Tibial nerve (tissue), 4 donors: ENCODE data around the gene TTC21A. TPM values are rescaled to one million over a fixed set of nuclear protein-coding genes. Genes with fewer than 3 reads are reported as not detected.

Experiments
- DNase-seq, 2 donors: peaks; one replicate each; pipeline ENCODE4 v3.0.0-alpha.2; 2019; ENCODE audit warnings: low spot score in 2 of 2
- H3K27ac ChIP-seq, 4 donors: fragments of 200-600 bp; sonication (generic) in 3 of 4; one replicate each; pipeline ENCODE4 v1.5.1; 2017 to 2019; ENCODE audit warnings: mild to moderate bottlenecking in 1 of 4
- H3K27me3 ChIP-seq, 2 donors: fragments of 200-600 bp; sonication (generic) in 1 of 2; one replicate each; pipeline versions ENCODE4 v1.5.1 to v1.6.0; 2017 to 2019
- H3K36me3 ChIP-seq, 3 donors: fragments of 200-600 bp; sonication (generic); one replicate each; pipeline ENCODE4 v1.5.1; 2018 to 2019
- H3K4me1 ChIP-seq, 4 donors: fragments of 200-600 bp; sonication (generic) in 3 of 4; one replicate each; pipeline ENCODE4 v1.5.1; 2017 to 2019
- H3K4me3 ChIP-seq, 4 donors: fragments of 200-600 bp; sonication (generic) in 3 of 4; one replicate each; pipeline ENCODE4 v1.5.1; 2017 to 2019; ENCODE audit warnings: mild to moderate bottlenecking in 1 of 4, moderate library complexity in 1 of 4
- H3K9me3 ChIP-seq, 4 donors: fragments of 200-600 bp; sonication (generic) in 3 of 4; one replicate each; pipeline ENCODE4 v1.5.1; 2017 to 2019
- EP300 ChIP-seq, 2 donors: sonication (generic); formaldehyde crosslinking; IDR thresholded peaks; one replicate each; pipeline ENCODE4 v1.6.1; 2017; ENCODE audit warnings: antibody characterized with exemption in 2 of 2, mild to moderate bottlenecking in 1 of 2
- POLR2A ChIP-seq, 2 donors: fragments of 450-650 bp; IDR thresholded peaks; one replicate each; pipeline ENCODE4 v1.6.1; 2017; ENCODE audit warnings: antibody characterized with exemption in 2 of 2, mild to moderate bottlenecking in 2 of 2, moderate library complexity in 2 of 2
- WGBS, 2 donors: methylation state at CpG; one replicate each; pipeline ENCODE4 v1.1.5; 2018; 5-methylcytosine and 5-hydroxymethylcytosine counted together
- total RNA-seq, 4 donors: library from RNA; depleted of rRNA; stranded (reverse); fragments of >200 nt; gene quantifications; one replicate each; pipeline ENCODE4 v1.1.0, GENCODE V29; 2016
- TF ChIP-seq, protein P1 (sequence below), 5 experiments: fragments of 200-600 bp in 3 of 5; fragments of 450-650 bp in 2 of 5; sonication (generic) in 3 of 5; IDR thresholded peaks; one replicate each; pipeline ENCODE4 v1.5.1; 2016 to 2019; ENCODE audit warnings: antibody characterized with exemption in 5 of 5, mild to moderate bottlenecking in 3 of 5, moderate library complexity in 2 of 5

Gene TTC21A
- total RNA-seq, 4 donors from 2014 or later, result 11.5 to 21.6 (median 12.8) TPM

- Histone ChIP-seq H3K27me3 (no peaks in the 10 kb centered on the region), H3K9me3 (no peaks in the 10 kb centered on the region), H3K36me3 (peaks cover 0 to 18% (median 5%) of the 10 kb centered on the region in 3 donors), H3K27ac (peak overlapping the region in 3 of 4 donors; percentile 99 to 100 (median 99)), H3K4me1 (peaks cover 0 to 80% (median 58%) of the 10 kb centered on the region in 4 donors), H3K4me3 (peak overlapping the region in 1 of 4 donors; percentile 2)
- 83 to 89% methylated on average over 3 of the region's 3 CpGs for WGBS, 2 donors
- TF ChIP-seq, protein P1, sequence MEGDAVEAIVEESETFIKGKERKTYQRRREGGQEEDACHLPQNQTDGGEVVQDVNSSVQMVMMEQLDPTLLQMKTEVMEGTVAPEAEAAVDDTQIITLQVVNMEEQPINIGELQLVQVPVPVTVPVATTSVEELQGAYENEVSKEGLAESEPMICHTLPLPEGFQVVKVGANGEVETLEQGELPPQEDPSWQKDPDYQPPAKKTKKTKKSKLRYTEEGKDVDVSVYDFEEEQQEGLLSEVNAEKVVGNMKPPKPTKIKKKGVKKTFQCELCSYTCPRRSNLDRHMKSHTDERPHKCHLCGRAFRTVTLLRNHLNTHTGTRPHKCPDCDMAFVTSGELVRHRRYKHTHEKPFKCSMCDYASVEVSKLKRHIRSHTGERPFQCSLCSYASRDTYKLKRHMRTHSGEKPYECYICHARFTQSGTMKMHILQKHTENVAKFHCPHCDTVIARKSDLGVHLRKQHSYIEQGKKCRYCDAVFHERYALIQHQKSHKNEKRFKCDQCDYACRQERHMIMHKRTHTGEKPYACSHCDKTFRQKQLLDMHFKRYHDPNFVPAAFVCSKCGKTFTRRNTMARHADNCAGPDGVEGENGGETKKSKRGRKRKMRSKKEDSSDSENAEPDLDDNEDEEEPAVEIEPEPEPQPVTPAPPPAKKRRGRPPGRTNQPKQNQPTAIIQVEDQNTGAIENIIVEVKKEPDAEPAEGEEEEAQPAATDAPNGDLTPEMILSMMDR (IDR thresholded peaks at IDR 0.05), result no peak
- no peak for TF ChIP-seq EP300 (IDR thresholded peaks at IDR 0.05)
- TF ChIP-seq POLR2A (IDR thresholded peaks at IDR 0.05), result no peak
- no peak for DNase-seq
Observed at GRCh38 chr3:39149498-39150147, 42.1 kb downstream of the TTC21A start.

- no peak for DNase-seq
- peaks cover 0 to 11% (median 0%) of the 10 kb centered on the region in 3 donors for H3K36me3 ChIP-seq
- H3K4me3 ChIP-seq, result peak overlapping the region; percentile 61 to 92 (median 86)
- H3K9me3 ChIP-seq, result no peaks in the 10 kb centered on the region
- H3K4me1 ChIP-seq, result peaks cover 0 to 80% (median 58%) of the 10 kb centered on the region in 4 donors
- no peaks in the 10 kb centered on the region for H3K27me3 ChIP-seq
- WGBS, 2 donors, result 32 to 38% methylated on average over 5 of the region's 5 CpGs
- TF ChIP-seq POLR2A (IDR thresholded peaks at IDR 0.05) (no peak), EP300 (IDR thresholded peaks at IDR 0.05) (no peak)
- TF ChIP-seq, protein P1 (IDR thresholded peaks at IDR 0.05), result peak in 1 of 5 experiments; percentile 21
- H3K27ac ChIP-seq, result peak overlapping the region; percentile 97 to 100 (median 99)
Observed at GRCh38 chr3:39150148-39150802, 42.8 kb downstream of the TTC21A start.

DNA sequence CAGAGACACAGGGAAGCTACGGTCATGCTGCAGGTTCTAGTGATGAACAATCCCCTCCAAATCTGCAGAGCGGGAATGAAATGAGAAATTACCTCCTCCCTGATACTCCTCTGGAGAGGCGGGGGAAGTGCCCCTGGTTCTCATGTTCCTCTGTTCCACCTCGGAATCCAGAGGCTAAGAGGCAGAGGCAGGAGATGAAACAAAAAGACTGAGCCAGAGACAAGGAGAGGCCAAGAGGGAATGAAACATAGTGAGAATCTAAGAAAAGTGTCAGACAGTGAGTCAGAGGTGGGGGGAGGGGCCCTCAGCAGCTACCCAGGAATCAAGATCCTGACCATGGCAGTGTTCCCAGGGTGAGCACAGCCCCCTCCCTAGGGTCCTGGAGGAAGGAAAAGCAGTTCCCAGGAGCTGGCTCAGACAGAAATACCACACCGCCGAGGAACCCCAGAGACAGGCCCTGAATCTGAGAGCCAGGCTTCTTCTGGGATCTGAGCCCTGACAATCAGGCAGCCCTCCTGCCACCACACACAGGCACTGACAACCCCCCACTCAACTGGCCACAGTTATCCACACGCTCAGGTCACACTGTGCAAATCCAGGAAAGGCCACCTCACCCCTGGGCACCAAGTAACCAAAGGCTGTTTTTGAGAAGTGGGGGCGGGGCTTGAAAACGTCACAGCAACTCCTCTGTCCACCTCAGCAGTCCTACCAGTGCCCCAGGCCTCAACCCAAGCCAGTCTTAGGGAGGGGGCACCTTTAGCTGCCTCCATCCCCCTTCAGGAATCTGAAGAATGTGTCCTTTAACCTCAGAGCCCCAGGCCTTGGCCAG is 43.5 kb downstream of the TTC21A start:
- no peaks in the 10 kb centered on the region for H3K9me3 ChIP-seq
- TF ChIP-seq EP300 (IDR thresholded peaks at IDR 0.05), result peak; percentile 16 to 37
- TF ChIP-seq, protein P1 (IDR thresholded peaks at IDR 0.05), result peak in 1 of 5 experiments; percentile 7
- TF ChIP-seq POLR2A (IDR thresholded peaks at IDR 0.05), result peak in 1 of 2 donors; percentile 21
- no peaks in the 10 kb centered on the region for H3K27me3 ChIP-seq
- 12 to 22% methylated on average over 9 of the region's 9 CpGs for WGBS, 2 donors
- peaks cover 0 to 74% (median 56%) of the 10 kb centered on the region in 4 donors for H3K4me1 ChIP-seq
- H3K4me3 ChIP-seq, result peak overlapping the region; percentile 61 to 92 (median 86)
- peaks cover 0 to 6% (median 0%) of the 10 kb centered on the region in 3 donors for H3K36me3 ChIP-seq
- DNase-seq, result peak; percentile 73 to 89
- peak overlapping the region; percentile 97 to 100 (median 99) for H3K27ac ChIP-seq

- WGBS, 2 donors, result 12 to 25% methylated on average over 9 of the region's 9 CpGs
- no peaks in the 10 kb centered on the region for H3K27me3 ChIP-seq
- H3K36me3 ChIP-seq, result no peaks in the 10 kb centered on the region
- H3K9me3 ChIP-seq, result no peaks in the 10 kb centered on the region
- H3K4me3 ChIP-seq, result peak overlapping the region; percentile 34 to 92 (median 86)
- TF ChIP-seq, protein P1 (IDR thresholded peaks at IDR 0.05), result no peak
- TF ChIP-seq POLR2A (IDR thresholded peaks at IDR 0.05), result no peak
- no peak for TF ChIP-seq EP300 (IDR thresholded peaks at IDR 0.05)
- peak overlapping the region; percentile 97 to 100 (median 99) for H3K27ac ChIP-seq
- no peak for DNase-seq
- H3K4me1 ChIP-seq, result peaks cover 0 to 45% (median 29%) of the 10 kb centered on the region in 4 donors
Observed at GRCh38 chr3:39153977-39154279, 46.4 kb downstream of the TTC21A start.
